ENCODE data around the gene PBX2. TPM values are rescaled to one million over a fixed set of nuclear protein-coding genes. Genes with fewer than 3 reads are reported as not detected.
"Not testable (repeated sequence)": the region's sequence is repeated elsewhere in the genome, so short reads cannot be mapped to it uniquely, and the experiment has no call there.

Gene PBX2
- total RNA-seq, 2 donors from 2014 or later: 98.3 to 104 TPM

DNA sequence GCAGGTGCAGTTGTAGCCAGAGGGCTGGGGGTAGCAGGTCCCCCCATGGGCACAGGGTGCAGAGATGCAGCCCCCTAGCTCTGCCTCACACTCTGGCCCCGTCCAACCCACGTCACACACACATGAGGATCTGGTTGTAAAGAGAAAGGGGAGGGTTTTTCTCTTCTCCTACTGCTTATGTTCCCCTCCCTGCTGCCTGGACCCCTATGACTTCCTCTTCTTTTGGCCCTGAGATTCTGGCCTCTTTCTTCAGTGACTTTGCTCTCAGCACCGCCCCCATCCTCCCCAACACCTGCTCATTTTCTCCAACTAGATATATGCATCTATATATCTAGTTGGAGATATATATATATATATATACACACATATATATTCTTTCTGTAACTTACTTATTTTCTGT, 24.1 kb upstream of the PBX2 start:
- Mint-ChIP-seq H3K36me3 (ENCODE audit: insufficient read depth in 2 of 2) (no peaks in the 10 kb centered on the region), H3K27ac (no peak overlapping the region), H3K4me3 (no peak overlapping the region), H3K9me3 (no peaks in the 10 kb centered on the region), H3K4me1 (ENCODE audit: low read depth) (no peaks in the 10 kb centered on the region), H3K27me3 (ENCODE audit: low read depth) (no peaks in the 10 kb centered on the region)
- DNase-seq (no peak), ATAC-seq (replicated peaks in 1 of 2) (no peak)

DNA sequence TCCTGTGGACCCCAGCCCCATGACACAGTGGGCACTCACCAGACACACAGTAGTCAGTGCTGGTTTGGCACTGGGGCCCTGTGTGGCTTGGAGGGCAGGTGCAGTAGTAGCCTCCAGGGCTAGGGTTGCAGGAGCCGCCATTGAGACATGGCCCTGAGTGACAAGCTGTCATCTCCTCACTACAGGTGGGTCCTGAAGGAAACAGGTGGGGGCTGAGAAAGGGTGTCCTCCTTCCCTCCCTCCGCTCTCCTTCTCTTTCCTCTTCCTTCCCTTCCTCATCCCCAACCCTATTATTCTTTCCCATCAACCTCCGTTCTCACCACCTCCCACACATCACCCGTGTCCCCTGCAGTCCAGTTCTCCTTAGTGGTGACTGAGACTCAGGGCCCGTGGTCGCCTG, 23.6 kb upstream of the PBX2 start:
- no peaks in the 10 kb centered on the region for H3K36me3 Mint-ChIP-seq (ENCODE audit: insufficient read depth in 2 of 2)
- H3K4me1 Mint-ChIP-seq (ENCODE audit: low read depth): no peaks in the 10 kb centered on the region
- DNase-seq (no peak), ATAC-seq (replicated peaks in 1 of 2) (no peak)
- no peaks in the 10 kb centered on the region for H3K27me3 Mint-ChIP-seq (ENCODE audit: low read depth)
- no peak overlapping the region for H3K4me3 Mint-ChIP-seq
- no peaks in the 10 kb centered on the region for H3K9me3 Mint-ChIP-seq
- H3K27ac Mint-ChIP-seq: no peak overlapping the region

DNA sequence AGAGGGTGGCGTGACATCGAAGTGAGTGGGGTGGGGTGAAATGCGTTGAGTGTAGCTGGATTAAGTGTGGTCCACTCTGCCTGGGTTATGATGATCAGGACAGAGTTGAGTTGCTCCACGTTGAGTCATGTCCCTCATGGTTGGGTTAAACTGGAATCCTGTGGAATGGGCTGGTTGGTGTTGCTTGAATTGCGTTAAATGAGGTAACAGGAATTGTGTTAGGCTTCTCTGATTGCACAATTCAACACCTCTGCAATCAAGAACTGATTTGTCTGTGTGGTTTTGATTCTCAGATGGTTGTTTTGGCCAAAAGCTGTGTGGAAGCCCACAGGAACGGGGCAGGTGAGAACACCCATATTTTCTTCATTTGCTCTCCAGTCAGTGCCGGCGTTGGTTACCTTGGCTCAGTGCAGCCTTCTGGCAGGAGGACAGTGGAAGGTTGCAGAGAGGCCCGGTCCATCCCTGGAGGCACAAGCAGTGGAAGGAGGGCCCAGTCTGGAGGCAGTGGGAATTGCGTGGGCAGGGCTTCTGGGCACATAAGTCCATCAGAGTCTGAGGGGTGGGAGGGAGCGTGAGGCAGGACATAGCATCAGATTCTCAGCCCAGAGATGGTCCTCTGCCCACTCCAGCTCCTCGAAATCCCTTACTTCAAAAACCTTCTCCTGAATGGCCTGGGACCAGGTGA, 22.2 kb upstream of the PBX2 start:
- no peaks in the 10 kb centered on the region for H3K4me1 Mint-ChIP-seq (ENCODE audit: low read depth)
- no peaks in the 10 kb centered on the region for H3K9me3 Mint-ChIP-seq
- DNase-seq (no peak), ATAC-seq (replicated peaks in 1 of 2) (no peak)
- H3K4me3 Mint-ChIP-seq: no peak overlapping the region
- H3K27ac Mint-ChIP-seq: no peak overlapping the region
- no peaks in the 10 kb centered on the region for H3K36me3 Mint-ChIP-seq (ENCODE audit: insufficient read depth in 2 of 2)
- H3K27me3 Mint-ChIP-seq (ENCODE audit: low read depth): no peaks in the 10 kb centered on the region

DNA sequence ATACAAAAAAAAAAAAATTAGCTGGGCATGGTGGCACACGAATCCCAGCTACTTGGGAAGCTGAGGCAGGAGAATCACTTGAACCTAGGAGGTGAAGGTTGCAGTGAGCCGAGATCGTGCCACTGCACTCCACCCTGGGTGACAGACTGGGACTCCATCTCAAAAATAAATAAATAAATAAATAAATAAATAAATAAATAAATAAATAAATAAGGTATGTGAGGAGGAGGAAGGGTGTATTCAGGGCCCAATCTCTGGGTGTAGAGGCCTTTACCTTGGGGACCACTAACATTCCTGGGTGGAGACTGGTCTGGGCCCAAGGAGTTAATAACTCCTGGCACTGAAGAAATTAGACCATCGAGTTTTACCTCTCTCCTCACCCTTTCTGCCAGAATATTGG, 21.4 kb upstream of the PBX2 start:
- H3K9me3 Mint-ChIP-seq; H3K4me1 Mint-ChIP-seq (ENCODE audit: low read depth); H3K36me3 Mint-ChIP-seq (ENCODE audit: insufficient read depth in 2 of 2); H3K27me3 Mint-ChIP-seq (ENCODE audit: low read depth); H3K27ac Mint-ChIP-seq; DNase-seq; H3K4me3 Mint-ChIP-seq; ATAC-seq (replicated peaks in 1 of 2): not testable (repeated sequence)

DNA sequence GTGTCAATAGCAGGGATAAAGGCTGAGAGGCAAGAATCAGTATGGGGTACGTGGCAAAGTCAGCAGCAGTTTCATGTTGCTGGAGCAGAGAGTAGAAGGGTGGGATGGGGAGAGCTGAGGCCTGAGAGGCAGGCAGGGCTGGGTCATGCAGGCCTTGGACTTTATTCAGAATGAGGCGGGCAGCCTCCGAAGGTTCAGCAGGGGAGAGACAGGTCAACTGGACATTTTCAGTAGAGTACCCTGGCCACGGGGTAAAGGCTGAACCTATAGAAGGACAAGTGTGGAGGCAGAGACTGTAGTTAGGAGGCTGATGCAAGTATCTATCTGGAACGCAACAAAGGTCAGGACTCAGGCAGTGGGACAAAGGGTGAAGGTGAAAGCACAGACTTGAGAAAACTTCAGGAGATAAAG, 20.2 kb upstream of the PBX2 start:
- no peak overlapping the region for H3K4me3 Mint-ChIP-seq
- H3K27ac Mint-ChIP-seq: no peak overlapping the region
- ATAC-seq (replicated peaks in 1 of 2) (no peak), DNase-seq (no peak)
- H3K27me3 Mint-ChIP-seq (ENCODE audit: low read depth): no peaks in the 10 kb centered on the region
- H3K9me3 Mint-ChIP-seq: peaks cover 0 to 2% of the 10 kb centered on the region in 2 donors
- H3K4me1 Mint-ChIP-seq (ENCODE audit: low read depth): no peaks in the 10 kb centered on the region
- H3K36me3 Mint-ChIP-seq (ENCODE audit: insufficient read depth in 2 of 2): no peaks in the 10 kb centered on the region

DNA sequence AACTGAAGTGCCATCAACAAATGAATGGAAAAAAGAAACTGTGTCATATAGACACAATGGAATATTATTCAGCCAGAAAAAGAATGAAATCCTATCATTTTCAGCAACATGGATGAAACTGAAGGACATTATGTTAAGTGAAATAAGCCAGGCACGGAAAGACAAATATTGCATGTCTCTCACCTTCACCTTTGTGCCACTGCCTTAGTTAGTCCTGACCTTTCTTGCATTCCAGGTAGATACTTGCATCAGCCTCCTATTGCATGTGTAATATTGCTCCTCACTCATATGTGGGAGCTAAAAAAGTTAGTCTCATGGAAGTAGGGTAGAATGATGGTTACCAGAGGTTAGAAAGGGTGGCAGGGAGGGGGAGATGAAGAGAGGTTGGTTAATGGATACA, 19.0 kb upstream of the PBX2 start:
- no peaks in the 10 kb centered on the region for H3K36me3 Mint-ChIP-seq (ENCODE audit: insufficient read depth in 2 of 2)
- DNase-seq (no peak), ATAC-seq (replicated peaks in 1 of 2) (no peak)
- no peak overlapping the region for H3K27ac Mint-ChIP-seq
- H3K9me3 Mint-ChIP-seq: peaks cover 0 to 2% of the 10 kb centered on the region in 2 donors
- no peaks in the 10 kb centered on the region for H3K4me1 Mint-ChIP-seq (ENCODE audit: low read depth)
- no peak overlapping the region for H3K4me3 Mint-ChIP-seq
- peaks cover 6% of the 10 kb centered on the region for H3K27me3 Mint-ChIP-seq (ENCODE audit: low read depth)

DNA sequence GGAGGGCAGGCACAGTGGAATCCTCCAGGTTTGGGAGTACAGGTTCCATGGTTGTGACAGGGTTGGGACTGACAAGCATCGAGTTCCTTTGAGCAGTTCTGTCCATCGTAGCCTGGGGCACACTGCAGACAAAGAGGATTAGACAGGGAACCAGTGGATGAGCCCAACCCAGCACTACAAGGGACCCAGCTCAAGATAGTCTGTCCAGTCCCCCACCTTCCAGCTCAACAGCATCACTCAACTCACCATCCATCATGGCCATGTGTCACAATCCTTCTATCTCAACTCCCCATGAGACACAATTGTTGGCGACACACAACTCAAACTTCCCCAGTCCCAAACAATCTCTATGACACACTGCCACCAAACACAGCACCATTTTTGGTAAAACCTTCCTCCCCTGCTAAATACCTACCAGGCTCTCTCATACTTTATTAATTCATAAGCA, 14.3 kb upstream of the PBX2 start:
- Mint-ChIP-seq H3K4me3 (no peak overlapping the region), H3K36me3 (ENCODE audit: insufficient read depth in 2 of 2) (no peaks in the 10 kb centered on the region), H3K9me3 (peaks cover 0 to 2% of the 10 kb centered on the region in 2 donors), H3K4me1 (ENCODE audit: low read depth) (no peaks in the 10 kb centered on the region), H3K27ac (no peak overlapping the region), H3K27me3 (ENCODE audit: low read depth) (peaks cover 6% of the 10 kb centered on the region)
- DNase-seq (no peak), ATAC-seq (replicated peaks in 1 of 2) (no peak)

DNA sequence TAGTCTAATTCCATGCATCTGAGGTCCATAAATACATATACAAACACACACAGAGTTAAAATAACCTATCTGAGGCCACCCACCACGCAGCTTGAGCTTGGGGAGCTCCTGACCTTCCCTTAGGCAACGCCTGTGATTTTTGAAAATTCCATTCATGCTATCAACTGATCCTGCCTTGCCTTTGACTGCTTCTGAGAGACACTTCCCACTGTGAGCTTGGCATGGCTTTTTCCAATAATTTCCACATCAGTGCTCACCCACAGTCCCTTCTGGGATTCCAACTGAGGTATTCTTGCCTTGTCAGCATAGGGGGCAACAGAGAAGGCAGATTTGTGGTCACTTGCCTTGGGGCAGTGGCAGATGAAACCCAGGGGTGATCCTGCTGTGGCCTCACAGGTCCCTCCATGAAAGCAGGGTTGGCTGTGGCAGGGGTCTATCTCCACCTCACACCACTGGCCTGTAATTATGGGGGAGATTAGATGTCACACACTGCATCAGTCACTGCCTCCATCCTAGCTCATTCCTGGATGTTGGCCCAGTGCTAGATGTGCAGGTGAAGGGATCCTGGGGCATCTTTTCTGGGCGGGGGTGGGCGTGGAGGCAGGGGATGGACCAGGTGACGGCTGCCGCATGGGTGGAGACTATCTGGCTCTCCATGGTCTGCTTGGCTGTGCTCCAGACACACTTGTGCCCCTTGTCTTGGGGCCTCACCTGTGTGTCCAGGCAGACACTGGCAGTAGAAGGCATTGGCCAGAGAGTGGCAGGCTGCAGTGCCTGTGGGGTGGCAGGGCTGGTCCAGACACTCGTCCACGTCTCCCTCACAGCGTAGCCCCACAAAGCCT, 13.6 kb upstream of the PBX2 start:
- Mint-ChIP-seq H3K4me3 (no peak overlapping the region), H3K9me3 (peaks cover 0 to 2% of the 10 kb centered on the region in 2 donors), H3K27ac (no peak overlapping the region), H3K4me1 (ENCODE audit: low read depth) (no peaks in the 10 kb centered on the region), H3K27me3 (ENCODE audit: low read depth) (peaks cover 6% of the 10 kb centered on the region), H3K36me3 (ENCODE audit: insufficient read depth in 2 of 2) (no peaks in the 10 kb centered on the region)
- ATAC-seq (replicated peaks in 1 of 2): no peak
- no peak for DNase-seq

DNA sequence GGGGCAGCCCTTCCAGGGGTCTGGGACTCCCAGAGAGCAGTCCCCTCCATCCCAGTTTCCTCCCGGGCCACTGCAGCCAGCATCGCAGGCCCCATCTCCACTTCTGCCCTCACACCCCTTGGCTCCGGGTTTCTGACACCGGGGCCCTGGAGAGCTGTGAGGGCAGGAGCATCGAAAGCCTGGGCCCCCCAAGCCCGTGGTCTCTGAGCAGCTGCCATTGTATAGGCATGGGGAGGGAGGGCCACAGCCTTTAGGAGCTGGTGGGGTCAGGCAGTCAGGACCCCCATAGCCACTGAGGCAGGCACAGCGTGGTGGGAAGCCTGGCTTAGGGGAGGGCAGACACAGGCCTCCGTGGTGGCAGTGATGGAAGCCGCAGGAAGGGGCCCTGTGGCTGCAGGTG, 12.2 kb upstream of the PBX2 start:
- peaks cover 6% of the 10 kb centered on the region for H3K27me3 Mint-ChIP-seq (ENCODE audit: low read depth)
- H3K4me3 Mint-ChIP-seq: no peak overlapping the region
- ATAC-seq (replicated peaks in 1 of 2) (no peak), DNase-seq (no peak)
- no peak overlapping the region for H3K27ac Mint-ChIP-seq
- no peaks in the 10 kb centered on the region for H3K36me3 Mint-ChIP-seq (ENCODE audit: insufficient read depth in 2 of 2)
- H3K4me1 Mint-ChIP-seq (ENCODE audit: low read depth): peaks cover under 1% of the 10 kb centered on the region
- H3K9me3 Mint-ChIP-seq: peaks cover 0 to 2% of the 10 kb centered on the region in 2 donors

DNA sequence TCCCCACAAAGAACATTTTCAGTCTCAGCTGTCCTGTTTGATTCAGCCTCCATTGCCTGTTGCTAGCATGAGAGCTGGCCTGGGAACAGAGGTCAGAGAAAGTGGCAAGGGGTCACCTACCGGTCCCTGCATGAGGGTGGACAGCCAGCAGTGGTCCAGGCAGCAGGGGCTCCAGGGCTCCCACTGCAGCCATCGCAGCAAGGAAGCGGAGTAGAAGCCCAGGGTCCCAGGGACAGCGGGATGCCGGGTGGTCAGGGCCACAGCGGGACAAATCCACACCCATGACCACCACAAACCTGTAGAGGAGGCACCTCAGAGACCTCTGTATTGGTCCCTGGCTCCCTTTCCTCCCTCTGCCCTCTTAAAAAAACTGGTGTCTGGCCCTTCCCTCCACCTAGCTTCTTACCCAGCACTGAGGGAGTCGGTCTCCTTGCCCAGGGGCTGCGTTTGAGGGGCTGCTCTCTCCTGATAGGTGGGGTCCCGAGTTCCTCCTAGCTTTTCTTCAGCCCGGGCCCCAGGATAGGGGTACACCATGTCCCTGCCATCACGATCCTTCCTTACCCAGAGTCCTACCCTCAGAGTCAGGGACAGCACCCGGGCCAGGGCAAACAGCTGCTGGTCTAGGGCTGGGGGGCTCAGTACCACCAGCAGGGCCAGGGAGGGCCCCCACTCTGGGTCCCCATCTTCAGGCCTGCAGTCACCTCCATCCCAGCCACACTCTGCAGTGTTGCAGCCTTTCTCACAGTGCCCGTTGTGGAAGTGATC, 10.9 kb upstream of the PBX2 start:
- no peak for DNase-seq
- Mint-ChIP-seq H3K27me3 (ENCODE audit: low read depth) (peaks cover 6% of the 10 kb centered on the region), H3K9me3 (no peaks in the 10 kb centered on the region), H3K4me1 (ENCODE audit: low read depth) (peaks cover 12% of the 10 kb centered on the region), H3K4me3 (no peak overlapping the region), H3K27ac (no peak overlapping the region), H3K36me3 (ENCODE audit: insufficient read depth in 2 of 2) (no peaks in the 10 kb centered on the region)
- no peak for ATAC-seq (replicated peaks in 1 of 2)

DNA sequence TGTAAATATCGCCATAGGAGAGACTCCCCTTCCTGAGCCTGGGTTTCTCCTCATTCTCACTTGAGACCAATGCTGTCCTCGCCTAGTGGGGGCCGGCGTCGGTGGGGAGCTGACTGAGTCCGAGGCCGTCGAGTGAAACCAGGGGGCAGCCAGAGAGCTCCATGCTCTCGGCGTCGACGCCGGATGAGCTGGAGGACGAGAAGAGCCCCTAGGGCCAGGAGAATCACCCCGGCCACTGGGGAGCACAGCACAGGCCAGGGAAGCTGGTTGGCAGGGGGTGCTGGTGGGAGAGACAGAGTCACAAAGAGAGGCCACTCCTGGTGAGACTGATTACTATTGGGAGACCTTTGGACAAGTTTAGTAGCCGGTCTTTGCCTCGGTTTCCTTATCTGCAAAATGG, 8.9 kb upstream of the PBX2 start:
- no peak for DNase-seq
- H3K27me3 Mint-ChIP-seq (ENCODE audit: low read depth): no peaks in the 10 kb centered on the region
- no peaks in the 10 kb centered on the region for H3K9me3 Mint-ChIP-seq
- peaks cover 27% of the 10 kb centered on the region for H3K4me1 Mint-ChIP-seq (ENCODE audit: low read depth)
- no peaks in the 10 kb centered on the region for H3K36me3 Mint-ChIP-seq (ENCODE audit: insufficient read depth in 2 of 2)
- H3K4me3 Mint-ChIP-seq: no peak overlapping the region
- no peak overlapping the region for H3K27ac Mint-ChIP-seq
- no peak for ATAC-seq (replicated peaks in 1 of 2)

DNA sequence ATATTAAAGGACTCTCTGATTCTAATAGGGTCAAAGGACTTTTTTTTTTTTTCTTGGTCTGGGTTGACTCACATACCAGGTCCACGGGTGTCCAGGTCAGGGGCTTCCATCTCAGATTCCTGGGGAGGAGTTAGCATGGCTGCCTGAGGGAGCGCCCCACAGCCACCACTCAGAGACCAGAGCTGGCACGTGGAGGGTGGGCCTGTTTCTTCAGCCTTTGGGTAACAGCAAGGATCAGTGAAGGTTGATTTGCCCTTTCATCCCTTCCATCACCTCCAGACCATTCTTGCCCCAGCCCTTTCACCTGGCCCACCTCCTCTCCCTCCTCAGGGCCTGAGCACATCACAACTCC, 8.3 kb upstream of the PBX2 start:
- Mint-ChIP-seq H3K4me1 (ENCODE audit: low read depth) (peaks cover 32% of the 10 kb centered on the region), H3K9me3 (no peaks in the 10 kb centered on the region), H3K4me3 (no peak overlapping the region), H3K27ac (no peak overlapping the region), H3K36me3 (ENCODE audit: insufficient read depth in 2 of 2) (no peaks in the 10 kb centered on the region), H3K27me3 (ENCODE audit: low read depth) (no peaks in the 10 kb centered on the region)
- DNase-seq (no peak), ATAC-seq (replicated peaks in 1 of 2) (no peak)
